OCI-LY1 (cell line): Measurements from ENCODE around the gene GUSB.

Experiments used
- H2AFZ ChIP-seq: fragments of 200-600 bp; sonication (generic), shearing (Covaris generic); 2 replicates; pipeline ENCODE4 v1.6.0; 2014; ENCODE audit warnings: antibody characterized with exemption, mild to moderate bottlenecking, low read length
- H3F3A ChIP-seq: fragments of 200-600 bp; sonication (generic), shearing (Covaris generic); 2 replicates; pipeline ENCODE4 v1.6.0; 2014; ENCODE audit warnings: mild to moderate bottlenecking, antibody characterized with exemption, low read length, moderate library complexity; ENCODE audit not compliant: insufficient read depth
- H3K27ac ChIP-seq: fragments of 200-600 bp; sonication (generic); 2 replicates; pipeline ENCODE4 v1.5.1; 2014; ENCODE audit warnings: low read length, mixed run types, mild to moderate bottlenecking, low read depth; ENCODE audit not compliant: poor library complexity, severe bottlenecking
- H3K27me3 ChIP-seq: fragments of 200-600 bp; sonication (generic); 2 replicates; pipeline ENCODE4 v1.6.0; 2014; ENCODE audit warnings: antibody characterized with exemption, mild to moderate bottlenecking, low read length, moderate library complexity; ENCODE audit not compliant: insufficient read depth
- H3K36me3 ChIP-seq: fragments of 200-600 bp; sonication (generic); 2 replicates; pipeline ENCODE4 v1.6.1; 2014; ENCODE audit warnings: mild to moderate bottlenecking, antibody characterized with exemption, low read length, moderate library complexity, mixed read lengths; ENCODE audit not compliant: insufficient read depth
- H3K4me1 ChIP-seq: fragments of 200-600 bp; sonication (generic); 2 replicates; pipeline ENCODE4 v1.5.1; 2014; ENCODE audit warnings: mild to moderate bottlenecking, low read length, moderate library complexity; ENCODE audit not compliant: insufficient read depth, severe bottlenecking
- H3K4me2 ChIP-seq: fragments of 200-600 bp; sonication (generic), shearing (Covaris generic); 2 replicates; pipeline ENCODE4 v1.6.1; 2014; ENCODE audit warnings: low read length
- H3K4me3 ChIP-seq: fragments of 200-600 bp; sonication (generic); 2 replicates; pipeline ENCODE4 v1.5.1; 2014; ENCODE audit warnings: low read length, low read depth, mild to moderate bottlenecking, mixed read lengths; ENCODE audit not compliant: poor library complexity, severe bottlenecking
- H3K79me2 ChIP-seq: fragments of 200-600 bp; shearing (Covaris generic); 2 replicates; pipeline ENCODE4 v1.6.1; 2016; ENCODE audit warnings: mixed run types, low read length, mixed read lengths; ENCODE audit not compliant: insufficient read depth
- H3K9ac ChIP-seq: fragments of 200-600 bp; sonication (generic), shearing (Covaris generic); 2 replicates; pipeline ENCODE4 v1.6.1; 2014; ENCODE audit warnings: mild to moderate bottlenecking, low read length, mixed read lengths
- H3K9me2 ChIP-seq: fragments of 200-600 bp; sonication (generic), shearing (Covaris generic); 2 replicates; pipeline ENCODE4 v1.6.1; 2014; ENCODE audit warnings: low read depth, mild to moderate bottlenecking, low read length, mixed read lengths
- H3K9me3 ChIP-seq: fragments of 200-600 bp; shearing (Covaris generic); 2 replicates; pipeline ENCODE4 v1.6.1; 2014; ENCODE audit warnings: low read length, mixed read lengths
- H4K20me1 ChIP-seq: fragments of 200-600 bp; sonication (generic), shearing (Covaris generic); 2 replicates; pipeline ENCODE4 v1.6.0; 2016; ENCODE audit warnings: mild to moderate bottlenecking, low read length; ENCODE audit not compliant: insufficient read depth
- CTCF ChIP-seq: fragments of 200-600 bp; sonication (generic), shearing (Covaris generic); IDR thresholded peaks from 2 replicates; pipeline ENCODE4 v1.5.1; 2017; ENCODE audit warnings: mild to moderate bottlenecking, antibody characterized with exemption, low read length, moderate library complexity, mixed read lengths
- EZH2 ChIP-seq: fragments of 200-600 bp; sonication (generic), shearing (Covaris generic); IDR thresholded peaks from 2 replicates; pipeline ENCODE4 v1.8.0; 2017; ENCODE audit warnings: borderline replicate concordance, mixed run types, mild to moderate bottlenecking, antibody characterized with exemption, low read length, moderate library complexity, mixed read lengths

GUSB gene

GRCh38 chr7:65924193-65924592 lies 57.8 kb downstream of the GUSB start:
- no peak for TF ChIP-seq EZH2
- TF ChIP-seq CTCF, result no peak
- H3F3A ChIP-seq, result no peaks in the 10 kb centered on the region
- H3K27me3 ChIP-seq, result no peaks in the 10 kb centered on the region
- peaks cover 36% of the 10 kb centered on the region for H3K79me2 ChIP-seq
- H3K9me3 ChIP-seq, result no peaks in the 10 kb centered on the region
- H3K4me1 ChIP-seq, result peaks cover 6% of the 10 kb centered on the region
- peaks cover 18% of the 10 kb centered on the region; the same call in 1 of the 2 replicates for H3K36me3 ChIP-seq
- no peak overlapping the region for H3K4me3 ChIP-seq
- no peaks in the 10 kb centered on the region for H3K9me2 ChIP-seq
- no peak overlapping the region for H2AFZ ChIP-seq
- H3K27ac ChIP-seq, result no peak overlapping the region
- H3K9ac ChIP-seq, result no peak overlapping the region
- H3K4me2 ChIP-seq, result no peak overlapping the region
- no peaks in the 10 kb centered on the region for H4K20me1 ChIP-seq

- TF ChIP-seq EZH2 (no peak), CTCF (no peak)
- Histone ChIP-seq H3K9me3 (no peaks in the 10 kb centered on the region), H3K36me3 (peaks cover 23% of the 10 kb centered on the region; the same call in 1 of the 2 replicates), H2AFZ (no peak overlapping the region), H3K27me3 (no peaks in the 10 kb centered on the region), H3K79me2 (peaks cover 29% of the 10 kb centered on the region), H3K4me1 (peaks cover 6% of the 10 kb centered on the region), H3F3A (no peaks in the 10 kb centered on the region), H4K20me1 (no peaks in the 10 kb centered on the region), H3K27ac (no peak overlapping the region), H3K9ac (no peak overlapping the region), H3K4me2 (no peak overlapping the region), H3K4me3 (no peak overlapping the region), H3K9me2 (no peaks in the 10 kb centered on the region)
Measured at GRCh38 chr7:65923316-65923715, 58.7 kb downstream of the GUSB start.

- no peak overlapping the region for H3K27ac ChIP-seq
- H3K79me2 ChIP-seq, result peaks cover 20% of the 10 kb centered on the region
- no peak overlapping the region; the same call in 1 of the 2 replicates for H3K4me2 ChIP-seq
Measured at GRCh38 chr7:65915921-65916657, 65.9 kb downstream of the GUSB start.

More at GRCh38 chr7:65915921-65916657, 65.9 kb downstream of the GUSB start:
- Histone ChIP-seq H2AFZ (no peak overlapping the region), H3K9ac (no peak overlapping the region), H3K4me3 (no peak overlapping the region), H3K9me3 (no peaks in the 10 kb centered on the region), H3F3A (no peaks in the 10 kb centered on the region), H3K9me2 (no peaks in the 10 kb centered on the region), H4K20me1 (no peaks in the 10 kb centered on the region), H3K36me3 (peaks cover 18% of the 10 kb centered on the region; the same call in 1 of the 2 replicates), H3K4me1 (peaks cover 19% of the 10 kb centered on the region), H3K27me3 (no peaks in the 10 kb centered on the region)
- TF ChIP-seq EZH2 (no peak), CTCF (no peak)
